Heart left ventricle (tissue), 16 donors: ENCODE data around the gene PACS2. TPM values are rescaled to one million over a fixed set of nuclear protein-coding genes. Genes with fewer than 3 reads are reported as not detected.

Source experiments
- ATAC-seq, 4 donors: fragments of 200-7000 bp; cut with Tn5 transposase; one replicate each; pipeline ENCODE4 v1.9.1; 2020 to 2022; ENCODE audit warnings: moderate library complexity in 4 of 4, mild to moderate bottlenecking in 3 of 4, moderate number of reproducible peaks in 1 of 4
- DNase-seq, 5 donors: peaks; one replicate each; pipeline ENCODE4 v3.0.0-alpha.2; 2020
- H3K27ac ChIP-seq, 12 donors: fragments of 200-600 bp; sonication (generic) in 4 of 12; one replicate each; pipeline versions ENCODE4 v1.5.0 to v1.8.0; 2016 to 2022; ENCODE audit warnings: mild to moderate bottlenecking in 2 of 12
- H3K27me3 ChIP-seq, 9 donors: fragments of 200-600 bp; sonication (generic) in 2 of 9; one replicate each; pipeline versions ENCODE4 v1.5.1 to v1.8.0; 2016 to 2022; ENCODE audit warnings: mild to moderate bottlenecking in 3 of 9
- H3K36me3 ChIP-seq, 9 donors: fragments of 200-600 bp; sonication (generic) in 2 of 9; one replicate each; pipeline versions ENCODE4 v1.5.0 to v1.8.0; 2018 to 2022; ENCODE audit warnings: mild to moderate bottlenecking in 2 of 9
- H3K4me1 ChIP-seq, 12 donors: fragments of 200-600 bp; sonication (generic) in 4 of 12; one replicate each; pipeline versions ENCODE4 v1.5.0 to v1.8.0; 2016 to 2022; ENCODE audit warnings: mild to moderate bottlenecking in 3 of 12
- H3K4me3 ChIP-seq, 12 donors: fragments of 200-600 bp; sonication (generic) in 4 of 12; one replicate each; pipeline versions ENCODE4 v1.5.0 to v1.8.0; 2017 to 2022; ENCODE audit warnings: mild to moderate bottlenecking in 9 of 12, moderate library complexity in 4 of 12
- H3K9me3 ChIP-seq, 12 donors: fragments of 200-600 bp; sonication (generic) in 4 of 12; one replicate each; pipeline versions ENCODE4 v1.5.0 to v1.8.0; 2016 to 2022; ENCODE audit warnings: mild to moderate bottlenecking in 1 of 12
- POLR2A ChIP-seq, 2 donors: fragments of 450-650 bp; IDR thresholded peaks; one replicate each; pipeline ENCODE4 v1.6.1; 2017; ENCODE audit warnings: antibody characterized with exemption in 2 of 2, mild to moderate bottlenecking in 2 of 2, moderate library complexity in 2 of 2
- WGBS, 4 donors: extraction: QIAGEN DNeasy Blood & Tissue Kit in 2 of 4; methylation state at CpG; one replicate each; pipeline versions ENCODE4 v1.1.5 to v1.1.7; 2013 to 2018; 5-methylcytosine and 5-hydroxymethylcytosine counted together
- intact Hi-C, 10 donors: fragments of 100-400 bp; cut with DNase I; formaldehyde crosslinking; loops; one replicate each; pipeline versions ENCODE4 v1.11.1 to v1.14.2; 2022
- polyA plus RNA-seq, 2 donors: library from polyadenylated mRNA; stranded (reverse); fragments of 200-250 nt; gene quantifications; one replicate each; pipeline ENCODE4 v1.2.3, GENCODE V29; 2013
- total RNA-seq, 9 donors: library from RNA; depleted of rRNA in 2 of 9; stranded (reverse); fragments of >200 nt in 2 of 9; fragmentation: NEBNext Ultra II Directional in 3 of 9; extraction: Animal tissue kit (Norgen Biotek cat#: 25700) in 3 of 9; gene quantifications; one replicate each; pipeline versions ENCODE4 v1.1.0 to v1.2.4, GENCODE V29; 2016 to 2023
- TF ChIP-seq, protein P1 (sequence below), 12 donors: fragments of 200-600 bp; sonication (generic) in 4 of 12; IDR thresholded peaks; one replicate each; pipeline versions ENCODE4 v1.5.0 to v1.8.0; 2018 to 2022; ENCODE audit warnings: antibody characterized with exemption in 12 of 12, mild to moderate bottlenecking in 5 of 12
- donor health status: ischemic (EF 13 %, LVEDD 7.1; RV severe dilation, severe dysfunction).
- donor health status: healthy with polysubstance abuse.
- donor health status: DM: no; HTN: yes; CAD: no.
- donor health status: DM: no; HTN: no; CAD: no.
- donor health status: ischemic (EF 25% LVEDD 6.9; RV normal size, moderate dysfunction).
- donor health status: ischemic (EF 25% LVEDD 5.7; RV mildly dilated, moderate dysfunction).
- donor health status: healthy.
- donor health status: DM: yes; HTN: yes; CAD: no.
- donor health status: ischemic (EF 35%, LVEDD 5.7; RV mildly dilated, moderate dysfunction).
- donor health status: nonischemic (EF 11% LVEDD 7.7; RV severe dilation, severe dysfunction).
- donor health status: DM: yes; HTN: yes; CAD: no.
- donor health status: PGD.
- donor health status: ischemic (EF 29% LVEDD 5.4; RV normal size, mild dysfunction).
- donor health status: nonischemic (EF 23%, LVEDD 6.1; RV moderate dilation, normal function).

The PACS2 gene
- total and polyA plus RNA-seq, 11 donors = 47.3 to 90.3 (median 60.8) TPM

DNA sequence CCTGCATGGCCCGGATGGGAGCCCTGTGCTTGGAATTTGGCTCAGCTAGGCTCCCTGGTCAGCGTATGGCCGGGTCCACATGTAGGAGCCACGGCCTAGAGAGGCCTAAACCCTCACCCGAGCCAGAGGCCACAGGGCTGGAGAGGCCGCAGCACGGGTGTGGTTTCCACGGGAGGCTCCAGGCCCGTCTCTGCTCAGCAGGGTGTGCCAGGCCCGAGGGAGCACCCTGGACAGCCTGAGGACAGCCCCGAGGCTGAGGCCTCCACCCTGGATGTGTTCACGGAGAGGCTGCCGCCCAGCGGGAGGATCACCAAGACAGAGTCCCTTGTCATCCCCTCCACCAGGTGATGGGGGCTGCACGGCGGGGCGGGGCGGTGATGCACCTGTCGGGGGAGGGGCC lies 66.2 kb downstream of the PACS2 start:
- Histone ChIP-seq H3K27me3 (no peaks in the 10 kb centered on the region), H3K4me1 (peaks cover 0 to 3% (median 0%) of the 10 kb centered on the region in 12 donors), H3K36me3 (peaks cover 0 to 61% (median 42%) of the 10 kb centered on the region in 9 donors), H3K27ac (no peak overlapping the region), H3K9me3 (no peaks in the 10 kb centered on the region), H3K4me3 (no peak overlapping the region)
- intact Hi-C loops = no loop called here
- no peak for ATAC-seq
- peak in 1 of 5 donors; percentile 51 for DNase-seq
- 67 to 92% (median 88%) methylated on average over 5 to 19 of the region's 19 CpGs for WGBS, 4 donors
- TF ChIP-seq POLR2A (IDR thresholded peaks at IDR 0.05) = no peak
- TF ChIP-seq, protein P1, sequence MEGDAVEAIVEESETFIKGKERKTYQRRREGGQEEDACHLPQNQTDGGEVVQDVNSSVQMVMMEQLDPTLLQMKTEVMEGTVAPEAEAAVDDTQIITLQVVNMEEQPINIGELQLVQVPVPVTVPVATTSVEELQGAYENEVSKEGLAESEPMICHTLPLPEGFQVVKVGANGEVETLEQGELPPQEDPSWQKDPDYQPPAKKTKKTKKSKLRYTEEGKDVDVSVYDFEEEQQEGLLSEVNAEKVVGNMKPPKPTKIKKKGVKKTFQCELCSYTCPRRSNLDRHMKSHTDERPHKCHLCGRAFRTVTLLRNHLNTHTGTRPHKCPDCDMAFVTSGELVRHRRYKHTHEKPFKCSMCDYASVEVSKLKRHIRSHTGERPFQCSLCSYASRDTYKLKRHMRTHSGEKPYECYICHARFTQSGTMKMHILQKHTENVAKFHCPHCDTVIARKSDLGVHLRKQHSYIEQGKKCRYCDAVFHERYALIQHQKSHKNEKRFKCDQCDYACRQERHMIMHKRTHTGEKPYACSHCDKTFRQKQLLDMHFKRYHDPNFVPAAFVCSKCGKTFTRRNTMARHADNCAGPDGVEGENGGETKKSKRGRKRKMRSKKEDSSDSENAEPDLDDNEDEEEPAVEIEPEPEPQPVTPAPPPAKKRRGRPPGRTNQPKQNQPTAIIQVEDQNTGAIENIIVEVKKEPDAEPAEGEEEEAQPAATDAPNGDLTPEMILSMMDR (IDR thresholded peaks at IDR 0.05) = no peak

DNA sequence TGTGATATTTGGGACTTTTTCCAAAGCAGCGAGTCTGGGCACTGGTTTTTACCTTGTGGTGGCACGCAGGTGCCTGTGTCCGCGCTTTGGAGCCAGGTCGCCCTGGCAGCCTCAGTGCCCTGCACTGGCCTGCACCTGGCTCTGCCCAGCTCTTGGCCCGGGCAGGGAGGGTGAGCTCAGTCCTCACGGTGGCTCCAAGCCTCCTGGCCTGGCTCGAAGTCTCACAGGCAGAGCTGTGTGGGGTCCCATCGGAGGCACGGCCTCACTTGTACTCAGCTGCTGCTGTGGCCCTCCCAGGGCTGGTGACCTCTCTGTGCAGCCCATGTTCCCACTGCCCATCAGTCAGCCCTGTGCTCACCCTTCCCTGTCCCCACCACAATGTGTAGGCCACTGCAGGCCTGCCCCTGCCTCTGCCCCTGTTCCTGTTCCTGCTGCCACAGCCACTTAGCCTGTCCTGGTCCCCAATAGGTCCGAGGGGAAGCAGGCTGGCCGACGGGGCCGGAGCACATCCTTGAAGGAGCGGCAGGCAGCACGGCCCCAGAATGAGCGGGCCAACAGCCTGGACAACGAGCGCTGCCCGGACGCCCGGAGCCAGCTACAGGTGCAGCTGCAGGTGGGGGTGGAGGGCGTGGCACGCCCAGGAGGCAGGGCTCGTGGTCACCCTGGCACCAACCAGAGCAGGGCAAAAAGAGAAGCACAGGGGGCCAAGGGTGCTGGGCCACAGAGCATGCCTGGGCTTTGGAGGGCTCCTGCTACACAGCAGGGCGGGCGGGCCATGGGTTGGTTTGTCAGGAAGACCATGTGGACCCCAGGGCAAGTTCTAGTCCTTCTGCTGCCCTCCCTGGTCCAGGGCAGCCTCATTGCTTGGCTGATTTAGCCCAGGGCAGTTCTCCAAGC lies 67.1 kb downstream of the PACS2 start:
- no peak for ATAC-seq
- no peak for TF ChIP-seq POLR2A (IDR thresholded peaks at IDR 0.05)
- TF ChIP-seq, protein P1 (IDR thresholded peaks at IDR 0.05) = no peak
- no peak overlapping the region for H3K4me3 ChIP-seq
- 91 to 96% (median 93%) methylated on average over 16 to 27 of the region's 27 CpGs for WGBS, 4 donors
- peaks cover 0 to 4% (median 0%) of the 10 kb centered on the region in 12 donors for H3K4me1 ChIP-seq
- intact Hi-C loops = no loop called here
- H3K27ac ChIP-seq = no peak overlapping the region
- H3K27me3 ChIP-seq = no peaks in the 10 kb centered on the region
- H3K36me3 ChIP-seq = peaks cover 0 to 71% (median 46%) of the 10 kb centered on the region in 9 donors
- no peaks in the 10 kb centered on the region for H3K9me3 ChIP-seq
- peak in 2 of 5 donors; percentile 13 to 59 for DNase-seq

DNA sequence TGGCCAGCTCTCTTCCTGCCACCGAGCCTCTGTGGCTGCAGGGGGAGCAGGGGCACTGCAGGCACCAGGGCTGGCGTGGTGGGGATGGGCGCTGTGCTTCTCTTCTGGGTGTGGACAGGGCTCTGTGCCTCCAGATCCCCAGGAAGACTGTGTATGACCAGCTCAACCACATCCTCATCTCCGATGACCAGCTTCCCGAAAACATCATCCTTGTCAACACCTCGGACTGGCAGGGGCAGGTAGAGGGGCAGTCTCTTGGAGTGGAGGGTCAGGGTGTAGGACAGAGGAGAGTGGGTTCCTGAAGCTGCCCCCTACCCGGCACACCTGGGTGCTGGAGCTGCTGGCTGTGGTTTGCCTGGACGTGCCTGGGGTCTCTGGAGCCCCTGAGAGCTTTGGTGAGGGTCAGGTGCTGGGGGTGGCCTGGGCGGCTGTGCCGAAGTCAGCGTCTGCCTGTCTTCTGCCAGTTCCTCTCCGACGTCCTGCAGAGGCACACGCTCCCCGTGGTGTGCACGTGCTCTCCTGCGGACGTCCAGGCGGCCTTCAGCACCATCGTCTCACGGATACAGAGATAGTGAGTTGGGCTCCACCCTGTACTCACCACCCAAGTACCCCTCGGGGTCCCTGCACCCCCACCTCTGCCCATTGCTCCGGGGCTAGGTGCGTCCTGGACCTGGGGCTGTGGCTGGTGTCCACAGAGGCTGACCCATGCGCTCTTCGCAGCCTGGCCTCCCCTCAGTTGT lies 68.0 kb downstream of the PACS2 start:
- intact Hi-C loops = no loop called here
- no peak for TF ChIP-seq POLR2A (IDR thresholded peaks at IDR 0.05)
- TF ChIP-seq, protein P1 (IDR thresholded peaks at IDR 0.05) = no peak
- no peak overlapping the region for H3K27ac ChIP-seq
- WGBS, 4 donors = 92 to 95% (median 95%) methylated on average over 21 to 26 of the region's 26 CpGs
- H3K4me3 ChIP-seq = no peak overlapping the region
- peak in 2 of 5 donors; percentile 23 to 66 for DNase-seq
- peaks cover 0 to 5% (median 0%) of the 10 kb centered on the region in 12 donors for H3K4me1 ChIP-seq
- H3K9me3 ChIP-seq = no peaks in the 10 kb centered on the region
- H3K27me3 ChIP-seq = no peaks in the 10 kb centered on the region
- peaks cover 0 to 79% (median 50%) of the 10 kb centered on the region in 9 donors for H3K36me3 ChIP-seq
- no peak for ATAC-seq
